Non-pigmented ciliary epithelial cell (primary cell): ENCODE data around the gene AGRP.
"Not testable (repeated sequence)": the region's sequence is repeated elsewhere in the genome, so short reads cannot be mapped to it uniquely, and the experiment has no call there.

Experiments used
- DNase-seq: peaks from one replicate; pipeline ENCODE4 v3.0.0-alpha.2; 2010; ENCODE audit warnings: low read depth

AGRP gene

GRCh38 chr16:67483150-67483549 is at the start of gene AGRP:
TSS of gene AGRP (minus strand) at chr16:67483547. CDS start at chr16:67483398, 149 bp downstream.
- no peak for DNase-seq

DNA sequence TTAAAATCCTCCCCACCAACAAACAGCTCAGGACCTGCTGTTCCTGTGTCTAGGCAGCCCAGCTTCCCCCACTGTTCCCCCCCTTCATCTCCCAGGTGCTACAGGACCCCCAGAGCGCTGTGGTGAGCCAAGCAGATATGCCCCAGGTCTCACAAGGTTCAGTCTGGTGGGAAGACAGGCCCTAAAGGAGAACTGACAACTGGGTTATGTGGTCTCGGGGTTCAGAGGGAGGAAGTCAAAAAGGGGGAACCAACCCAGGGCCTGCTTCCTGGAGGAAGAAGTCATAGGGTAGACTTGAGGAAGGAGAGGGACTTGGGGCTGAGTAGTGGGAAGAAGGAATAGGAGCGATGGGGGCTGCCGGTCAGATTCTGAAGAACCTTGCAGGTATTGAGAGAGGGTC is 47.9 kb upstream of the AGRP start:
- no peak for DNase-seq

- DNase-seq, result no peak
These were observed 46.9 kb upstream of the AGRP start for GRCh38 chr16:67530013-67530939.

GRCh38 chr16:67529582-67530012 is 46.2 kb upstream of the AGRP start:
- no peak for DNase-seq

DNA sequence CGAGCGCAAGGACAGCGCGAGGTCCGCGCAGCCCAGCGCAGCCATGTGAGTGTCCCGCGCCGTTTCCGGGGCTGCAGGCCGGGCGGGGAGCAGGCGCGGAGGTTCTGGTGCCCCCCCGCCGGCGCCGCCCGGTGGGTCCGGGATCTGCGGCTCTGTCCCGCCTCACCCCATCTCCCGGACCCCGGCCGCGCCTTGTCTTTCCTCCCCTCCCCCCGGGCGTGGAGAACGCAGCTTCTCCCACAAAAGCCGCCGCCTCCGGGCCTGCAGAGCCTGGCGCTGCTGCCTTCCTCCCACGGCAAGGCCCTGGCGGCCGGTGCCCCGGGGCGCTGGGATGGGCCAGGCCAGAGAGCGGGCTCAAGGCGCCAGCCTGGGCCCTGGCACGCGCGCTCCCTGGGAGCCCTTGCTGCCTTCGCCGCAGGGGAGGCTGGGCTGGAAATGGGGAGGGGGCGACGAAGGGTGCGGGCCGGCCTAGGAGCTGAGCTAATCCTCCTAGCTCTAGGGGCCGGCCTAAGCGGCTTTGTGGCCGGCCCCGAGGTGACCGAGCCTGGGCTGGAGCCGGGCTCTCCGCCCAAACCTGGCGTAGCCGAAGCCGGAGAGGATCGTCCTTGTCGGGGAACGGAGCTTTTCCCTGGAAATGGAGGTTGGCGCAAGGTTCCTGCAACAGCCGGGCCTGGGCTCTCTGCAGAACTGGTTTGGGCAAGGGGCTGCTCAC is 45.7 kb upstream of the AGRP start:
- DNase-seq, result no peak

DNA sequence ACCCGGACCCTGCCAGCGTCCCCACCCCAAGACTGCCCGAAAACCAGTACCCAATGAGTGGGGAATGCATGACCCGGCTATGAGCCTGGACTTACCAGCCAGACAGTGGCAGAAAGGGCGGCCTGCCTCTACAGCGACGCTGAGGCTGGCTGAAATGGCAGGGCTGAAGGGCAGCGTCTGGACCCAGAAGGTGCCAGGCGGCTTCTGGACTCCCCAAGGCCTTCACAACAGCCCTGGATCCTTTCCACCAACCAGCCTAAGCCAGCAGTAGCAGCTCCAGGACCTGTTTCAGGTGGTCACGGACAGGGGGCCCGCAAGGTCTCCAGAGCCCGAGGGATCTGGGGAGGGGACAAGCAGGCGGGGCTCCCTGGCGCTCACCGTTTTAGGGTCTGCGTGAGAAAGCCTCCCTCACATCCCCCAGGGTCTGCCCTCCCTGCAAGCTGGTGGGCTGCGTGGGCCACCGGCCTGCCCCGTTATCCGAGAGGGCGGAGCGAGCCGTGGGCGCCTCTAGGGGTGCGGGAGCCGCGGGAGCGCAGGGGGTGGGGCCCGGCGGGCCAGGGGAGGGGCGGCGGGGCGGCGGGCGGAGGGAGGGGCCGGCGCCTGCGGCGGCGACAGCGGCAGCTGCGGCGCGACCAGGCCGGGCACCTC is 45.0 kb upstream of the AGRP start, which contains the start of gene RIPOR1:
Gene RIPOR1 (plus strand): TSS at position 608 of the 648 bp plus-strand sequence. CDS start 9,618 bp downstream, outside the sequence.
- no peak for DNase-seq

GRCh38 chr16:67526149-67526791 is 42.9 kb upstream of the AGRP start:
- no peak for DNase-seq

GRCh38 chr16:67525176-67525860 is 42.0 kb upstream of the AGRP start:
- DNase-seq, result no peak

- DNase-seq, result peak; percentile 79
These were observed 37.9 kb upstream of the AGRP start for GRCh38 chr16:67521095-67521804.

DNA sequence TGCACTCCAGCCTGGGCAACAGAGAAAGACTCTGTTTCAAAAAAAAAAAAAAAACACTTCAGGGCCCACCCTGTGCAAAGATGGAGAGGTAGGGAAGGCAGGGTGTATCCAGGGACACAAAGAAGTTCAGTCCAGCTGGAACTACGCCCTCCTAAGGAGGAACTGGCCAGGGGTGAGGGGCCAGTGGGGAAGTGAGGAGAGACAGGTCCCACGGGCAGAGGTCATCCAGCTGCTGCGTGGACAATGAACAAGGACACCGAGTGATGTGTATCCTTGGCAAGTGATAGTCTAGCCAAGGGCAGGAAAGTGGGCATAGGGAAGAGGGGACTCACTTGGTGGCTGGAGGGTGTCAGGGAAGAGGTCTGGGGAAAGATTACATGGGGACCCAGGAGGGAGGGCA is 35.9 kb upstream of the AGRP start:
- DNase-seq, result no peak

- DNase-seq, result no peak
These were observed 35.3 kb upstream of the AGRP start for GRCh38 chr16:67518676-67519075.

- DNase-seq, result no peak
These were observed 34.5 kb upstream of the AGRP start for GRCh38 chr16:67517661-67518423.

DNA sequence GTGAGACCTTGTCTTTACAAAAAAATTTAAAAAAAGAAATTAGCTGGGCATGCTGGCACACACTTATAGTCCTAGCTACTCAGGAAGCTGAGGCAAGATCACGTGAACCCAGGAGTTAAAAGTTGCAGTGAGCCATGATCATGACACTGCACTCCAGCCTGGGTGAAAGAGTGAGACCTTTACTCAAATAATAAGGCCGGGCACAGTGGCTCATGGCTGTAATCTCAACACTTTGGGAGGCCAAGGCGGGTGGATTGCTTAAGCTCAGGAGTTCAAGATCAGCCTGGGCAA is 33.8 kb upstream of the AGRP start:
- DNase-seq, result no peak

GRCh38 chr16:67516296-67517154 is 33.2 kb upstream of the AGRP start:
- no peak for DNase-seq

- peak; percentile 31 for DNase-seq
These were observed 31.1 kb upstream of the AGRP start for GRCh38 chr16:67514382-67514828.

- not testable (repeated sequence) for DNase-seq
These were observed 30.5 kb upstream of the AGRP start for GRCh38 chr16:67513892-67514291.

- no peak for DNase-seq
These were observed 25.7 kb upstream of the AGRP start for GRCh38 chr16:67509016-67509415.

GRCh38 chr16:67506468-67506867 is 23.1 kb upstream of the AGRP start:
- DNase-seq, result no peak
